NB4 (cell line): Measurements from ENCODE around the gene MTMR4.
"Not testable (repeated sequence)": the region's sequence is repeated elsewhere in the genome, so short reads cannot be mapped to it uniquely, and the experiment has no call there.

Experiments used
- DNase-seq: peaks from one replicate; pipeline ENCODE4 v3.0.0; 2010; ENCODE audit warnings: low read depth
- H3K4me3 ChIP-seq: one replicate; pipeline ENCODE4 v1.5.1; 2011; ENCODE audit warnings: mild to moderate bottlenecking, low read depth, low read length, moderate library complexity
- MAX ChIP-seq: IDR thresholded peaks from 2 replicates; pipeline ENCODE4 v1.6.1; 2011; ENCODE audit warnings: low read depth, low read length
- MYC ChIP-seq: IDR thresholded peaks from 2 replicates; pipeline ENCODE4 v1.6.1; 2011; ENCODE audit warnings: low read depth, low read length
- POLR2A ChIP-seq: IDR thresholded peaks from 2 replicates; pipeline ENCODE4 v1.6.1; 2011; ENCODE audit warnings: mild to moderate bottlenecking; ENCODE audit not compliant: insufficient read length; ENCODE audit errors: extremely low read depth
- TF ChIP-seq, protein P1 (sequence below): IDR thresholded peaks from one replicate; pipeline ENCODE4 v1.5.1; 2012; ENCODE audit warnings: low read depth, low read length

MTMR4 gene

GRCh38 chr17:58513965-58514769 is at the start of gene MTMR4:
TSS of gene MTMR4 (minus strand) at chr17:58514638. CDS start at chr17:58514407, 231 bp downstream.
- DNase-seq = peak; percentile 84
- peak within 1 kb of the TSS; percentile 75 for H3K4me3 ChIP-seq
- peak; percentile 77 for TF ChIP-seq POLR2A
- TF ChIP-seq, protein P1, sequence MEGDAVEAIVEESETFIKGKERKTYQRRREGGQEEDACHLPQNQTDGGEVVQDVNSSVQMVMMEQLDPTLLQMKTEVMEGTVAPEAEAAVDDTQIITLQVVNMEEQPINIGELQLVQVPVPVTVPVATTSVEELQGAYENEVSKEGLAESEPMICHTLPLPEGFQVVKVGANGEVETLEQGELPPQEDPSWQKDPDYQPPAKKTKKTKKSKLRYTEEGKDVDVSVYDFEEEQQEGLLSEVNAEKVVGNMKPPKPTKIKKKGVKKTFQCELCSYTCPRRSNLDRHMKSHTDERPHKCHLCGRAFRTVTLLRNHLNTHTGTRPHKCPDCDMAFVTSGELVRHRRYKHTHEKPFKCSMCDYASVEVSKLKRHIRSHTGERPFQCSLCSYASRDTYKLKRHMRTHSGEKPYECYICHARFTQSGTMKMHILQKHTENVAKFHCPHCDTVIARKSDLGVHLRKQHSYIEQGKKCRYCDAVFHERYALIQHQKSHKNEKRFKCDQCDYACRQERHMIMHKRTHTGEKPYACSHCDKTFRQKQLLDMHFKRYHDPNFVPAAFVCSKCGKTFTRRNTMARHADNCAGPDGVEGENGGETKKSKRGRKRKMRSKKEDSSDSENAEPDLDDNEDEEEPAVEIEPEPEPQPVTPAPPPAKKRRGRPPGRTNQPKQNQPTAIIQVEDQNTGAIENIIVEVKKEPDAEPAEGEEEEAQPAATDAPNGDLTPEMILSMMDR = no peak
- TF ChIP-seq MYC = peak; percentile 51
- TF ChIP-seq MAX = peak; percentile 28; the same call in 1 of the 2 replicates

DNA sequence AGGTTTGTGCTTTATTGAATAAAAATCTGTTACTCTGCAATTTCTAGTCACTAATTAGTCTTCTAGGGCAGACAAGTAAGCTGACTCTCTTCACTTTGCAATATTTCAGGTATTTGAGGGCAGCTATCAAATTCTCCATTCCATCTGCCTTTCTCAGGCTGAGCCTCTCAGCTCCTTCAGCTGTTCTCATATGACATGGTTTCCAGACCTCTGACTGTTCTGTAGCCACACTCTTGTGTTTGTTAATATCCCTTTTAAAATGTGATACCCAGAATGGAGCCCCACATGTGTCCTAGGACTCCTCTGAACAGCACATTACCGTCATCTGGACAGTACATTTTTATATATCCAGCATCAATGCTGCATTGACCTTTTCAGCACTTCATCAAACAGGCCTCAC is 46.1 kb upstream of the MTMR4 start:
- no peak for DNase-seq
- no peak for TF ChIP-seq MAX
- no peak for TF ChIP-seq MYC
- TF ChIP-seq, protein P1 = no peak
- no peak for TF ChIP-seq POLR2A
- no peak overlapping the region for H3K4me3 ChIP-seq

DNA sequence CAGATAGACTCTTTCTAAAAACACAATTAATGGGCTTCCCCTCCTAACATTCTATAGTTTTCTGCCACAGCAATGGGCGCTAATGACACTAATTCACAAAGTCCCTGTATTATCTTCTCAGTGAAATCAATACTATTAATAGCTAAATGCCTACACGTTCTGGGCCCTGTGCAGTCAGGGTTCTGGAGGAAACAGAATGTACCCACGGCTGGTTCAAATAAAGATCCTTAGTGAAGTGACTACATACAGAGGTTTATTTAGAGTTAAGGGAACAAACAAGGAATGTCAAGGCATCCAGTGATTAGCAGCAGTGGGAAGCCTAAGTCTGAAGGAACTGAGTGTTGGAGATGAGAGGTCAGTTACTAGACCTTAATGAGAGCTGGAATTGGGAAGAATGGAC is 43.5 kb upstream of the MTMR4 start:
- no peak for DNase-seq
- no peak overlapping the region for H3K4me3 ChIP-seq
- TF ChIP-seq MAX = no peak
- TF ChIP-seq POLR2A = no peak
- TF ChIP-seq MYC = no peak
- TF ChIP-seq, protein P1 = no peak

GRCh38 chr17:58556833-58557250 is 42.4 kb upstream of the MTMR4 start:
- DNase-seq = peak; percentile 53
- H3K4me3 ChIP-seq = no peak overlapping the region
- peak; percentile 60 for TF ChIP-seq MAX
- peak; percentile 38; the same call in 1 of the 2 replicates for TF ChIP-seq MYC
- TF ChIP-seq POLR2A = no peak
- TF ChIP-seq, protein P1 = no peak

DNA sequence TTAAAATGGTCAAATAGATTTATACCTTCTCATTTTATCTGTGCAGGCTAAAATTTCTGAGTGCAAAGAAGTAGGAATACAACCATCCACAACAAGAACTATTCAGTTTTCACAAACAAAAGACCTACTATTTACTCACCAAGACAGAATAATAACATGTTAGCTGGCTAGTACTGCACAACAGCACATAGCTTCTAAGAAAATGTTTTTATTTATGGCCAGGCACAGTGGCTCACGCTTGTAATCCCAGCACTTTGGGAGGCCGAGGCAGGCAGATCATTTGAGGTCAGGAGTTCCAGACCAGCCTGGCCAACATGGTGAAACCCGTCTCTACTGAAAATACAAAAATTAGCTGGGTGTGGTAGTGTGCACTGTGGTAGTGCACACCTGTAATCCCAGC is 40.7 kb upstream of the MTMR4 start:
- not testable (repeated sequence) for H3K4me3 ChIP-seq, DNase-seq

GRCh38 chr17:58541249-58541648 is 26.8 kb upstream of the MTMR4 start:
- no peak for TF ChIP-seq POLR2A
- no peak for TF ChIP-seq MAX
- TF ChIP-seq, protein P1 = peak; percentile 38
- peak; percentile 50 for DNase-seq
- no peak overlapping the region for H3K4me3 ChIP-seq
